H9 (cell line): ENCODE data around the gene TBPL1. TPM values are rescaled to one million over a fixed set of nuclear protein-coding genes. Genes with fewer than 3 reads are reported as not detected.

ENCODE experiments used
- DNase-seq: peaks from one replicate; pipeline ENCODE4 v3.0.0-alpha.2; 2017
- H2AFZ ChIP-seq: one replicate; pipeline ENCODE4 v1.6.1; 2013; ENCODE audit warnings: mild to moderate bottlenecking, low read length, control low read depth, moderate library complexity
- H2AK5ac ChIP-seq: 2 replicates; pipeline ENCODE4 v1.6.1; 2013; ENCODE audit warnings: low read length, control low read depth, mixed read lengths; ENCODE audit not compliant: insufficient read length
- H2BK120ac ChIP-seq: one replicate; pipeline ENCODE4 v1.6.1; 2013; ENCODE audit warnings: low read depth, mild to moderate bottlenecking, low read length, control low read depth, inconsistent platforms; ENCODE audit not compliant: poor library complexity, severe bottlenecking
- H2BK12ac ChIP-seq: 2 replicates; pipeline ENCODE4 v1.6.1; 2013; ENCODE audit warnings: low read length, control low read depth, mixed read lengths, low read depth; ENCODE audit not compliant: insufficient read length
- H2BK15ac ChIP-seq: 2 replicates; pipeline ENCODE4 v1.6.1; 2013; ENCODE audit warnings: low read depth, low read length, control low read depth
- H2BK20ac ChIP-seq: one replicate; pipeline ENCODE4 v1.6.1; 2013; ENCODE audit warnings: low read depth, mild to moderate bottlenecking, low read length, control low read depth, inconsistent platforms; ENCODE audit not compliant: poor library complexity, severe bottlenecking
- H2BK5ac ChIP-seq: 2 replicates; pipeline ENCODE4 v1.6.1; 2013; ENCODE audit warnings: low read length, control low read depth, mixed read lengths; ENCODE audit not compliant: insufficient read length
- H3K14ac ChIP-seq: 2 replicates; pipeline ENCODE4 v1.6.1; 2013; ENCODE audit warnings: low read length, control low read depth; ENCODE audit not compliant: insufficient read depth
- H3K18ac ChIP-seq: 2 replicates; pipeline ENCODE4 v1.6.1; 2013; ENCODE audit warnings: low read depth, mild to moderate bottlenecking, mixed read lengths, low read length, control low read depth; ENCODE audit not compliant: insufficient read length
- H3K23ac ChIP-seq: 2 replicates; pipeline ENCODE4 v1.6.1; 2013; ENCODE audit warnings: low read length, control low read depth, mixed read lengths, low read depth; ENCODE audit not compliant: insufficient read length
- H3K23me2 ChIP-seq: 2 replicates; pipeline ENCODE4 v1.6.1; 2013; ENCODE audit warnings: low read depth, mild to moderate bottlenecking, mixed read lengths, low read length, control low read depth; ENCODE audit not compliant: insufficient read length, poor library complexity, severe bottlenecking
- H3K27ac ChIP-seq: 2 replicates; pipeline ENCODE4 v1.5.1; 2013; ENCODE audit warnings: low read length, control low read depth, mixed read lengths, low read depth; ENCODE audit not compliant: insufficient read length
- H3K27me3 ChIP-seq: 2 replicates; pipeline ENCODE4 v1.6.1; 2013; ENCODE audit warnings: low read length, control low read depth, inconsistent platforms; ENCODE audit not compliant: insufficient read depth
- H3K4ac ChIP-seq: 2 replicates; pipeline ENCODE4 v1.6.1; 2013; ENCODE audit warnings: low read depth, mild to moderate bottlenecking, control low read depth, inconsistent platforms, low read length, moderate library complexity
- H3K4me1 ChIP-seq: 2 replicates; pipeline ENCODE4 v1.6.1; 2013; ENCODE audit warnings: low read length, control low read depth, inconsistent platforms; ENCODE audit not compliant: insufficient read depth
- H3K4me2 ChIP-seq: 2 replicates; pipeline ENCODE4 v1.6.1; 2013; ENCODE audit warnings: low read length, control low read depth, mixed read lengths; ENCODE audit not compliant: insufficient read length, insufficient read depth
- H3K56ac ChIP-seq: 2 replicates; pipeline ENCODE4 v1.6.1; 2013; ENCODE audit warnings: low read depth, mild to moderate bottlenecking, mixed read lengths, low read length, control low read depth; ENCODE audit not compliant: insufficient read length
- H3K79me1 ChIP-seq: 2 replicates; pipeline ENCODE4 v1.6.1; 2013; ENCODE audit warnings: low read depth, mild to moderate bottlenecking, moderate library complexity, low read length, control low read depth, inconsistent platforms; ENCODE audit not compliant: insufficient read depth, poor library complexity, severe bottlenecking
- H3K79me2 ChIP-seq: 2 replicates; pipeline ENCODE4 v1.6.1; 2013; ENCODE audit warnings: low read length, control low read depth, inconsistent platforms; ENCODE audit not compliant: insufficient read depth
- H3K9ac ChIP-seq: 2 replicates; pipeline ENCODE4 v1.6.1; 2013; ENCODE audit warnings: low read length, control low read depth, mixed read lengths; ENCODE audit not compliant: insufficient read length; ENCODE audit errors: extremely low read depth
- H3K9me3 ChIP-seq: one replicate; pipeline ENCODE4 v1.6.1; 2013; ENCODE audit warnings: low read depth, low read length, inconsistent platforms; ENCODE audit not compliant: control insufficient read depth
- H3T11ph ChIP-seq: one replicate; pipeline ENCODE4 v1.6.1; 2013; ENCODE audit warnings: mild to moderate bottlenecking, low read length, control low read depth, inconsistent platforms
- H4K20me1 ChIP-seq: one replicate; pipeline ENCODE4 v1.6.1; 2013; ENCODE audit not compliant: control insufficient read depth, insufficient read length, insufficient read depth
- H4K5ac ChIP-seq: 2 replicates; pipeline ENCODE4 v1.6.1; 2013; ENCODE audit warnings: low read depth, mild to moderate bottlenecking, mixed read lengths, low read length, control low read depth; ENCODE audit not compliant: insufficient read length
- H4K8ac ChIP-seq: replicated peaks from 2 replicates; pipeline ENCODE4 v1.6.1; 2013; ENCODE audit warnings: low read length, control low read depth, mixed read lengths, low read depth; ENCODE audit not compliant: insufficient read length
- H4K91ac ChIP-seq: 2 replicates; pipeline ENCODE4 v1.6.1; 2013; ENCODE audit warnings: low read depth, mild to moderate bottlenecking, moderate library complexity, mixed read lengths, low read length, control low read depth; ENCODE audit not compliant: insufficient read length
- H3K27ac Mint-ChIP-seq, 3 experiments: 2 replicates in 2 of 3; 3 replicates in 1 of 3; pipeline ENCODE4 v1.8.0; 2020 to 2021; ENCODE audit warnings: mixed read lengths in 3 of 3, mild to moderate bottlenecking in 1 of 3, moderate library complexity in 1 of 3
- H3K27me3 Mint-ChIP-seq: 2 replicates; pipeline ENCODE4 v1.8.0; 2021; ENCODE audit warnings: low read depth, mild to moderate bottlenecking, moderate library complexity, mixed read lengths
- H3K36me3 Mint-ChIP-seq, 3 experiments: 2 replicates in 2 of 3; 3 replicates in 1 of 3; pipeline ENCODE4 v1.8.0; 2020 to 2021; ENCODE audit warnings: low read depth in 3 of 3, mixed read lengths in 3 of 3; ENCODE audit not compliant: insufficient read depth in 1 of 3
- H3K4me1 Mint-ChIP-seq, 2 experiments: 2 replicates each; pipeline ENCODE4 v1.8.0; 2020; ENCODE audit warnings: mixed read lengths in 2 of 2
- H3K4me3 Mint-ChIP-seq, 2 experiments: 2 replicates in 1 of 2; 3 replicates in 1 of 2; pipeline ENCODE4 v1.8.0; 2020 to 2021; ENCODE audit warnings: mild to moderate bottlenecking in 2 of 2, mixed read lengths in 2 of 2, moderate library complexity in 1 of 2
- H3K9me3 Mint-ChIP-seq, 2 experiments: 2 replicates in 1 of 2; 3 replicates in 1 of 2; pipeline ENCODE4 v1.8.0; 2020; ENCODE audit warnings: mild to moderate bottlenecking in 2 of 2, mixed read lengths in 2 of 2, moderate library complexity in 1 of 2
- CTCF ChIP-seq: fragments of 200-600 bp; sonication (generic); conservative IDR thresholded peaks from 3 replicates; pipeline ENCODE4 v1.8.0; 2021; ENCODE audit warnings: antibody characterized with exemption, mild to moderate bottlenecking
- WGBS: extraction: QIAGEN DNeasy Blood & Tissue Kit; methylation state at CpG from one replicate; pipeline ENCODE4 v1.1.7; 2013; ENCODE audit warnings: missing lambda C conversion rate, low lambda C conversion rate, mixed read lengths; ENCODE audit not compliant: insufficient read length; ENCODE audit errors: extremely low coverage; 5-methylcytosine and 5-hydroxymethylcytosine counted together
- total RNA-seq: library from RNA; stranded (reverse); gene quantifications from 2 replicates; pipeline ENCODE4 v1.2.1, GENCODE V29; 2021

The TBPL1 gene
- total RNA-seq, 1 experiment from 2014 or later: 49.7 TPM

- no peaks in the 10 kb centered on the region for H3K9me3 ChIP-seq
- H3K9ac ChIP-seq: no peak overlapping the region
- no peak overlapping the region for H4K91ac ChIP-seq
- Mint-ChIP-seq H3K36me3 (no peaks in the 10 kb centered on the region), H3K9me3 (no peaks in the 10 kb centered on the region), H3K27me3 (no peaks in the 10 kb centered on the region), H3K4me1 (peaks cover 30 to 31% of the 10 kb centered on the region in 2 experiments), H3K27ac (peak overlapping the region in 2 of 3 experiments; percentile 20 to 66; a peak in 3 of 7 replicates), H3K4me3 (no peak overlapping the region)
- no peak overlapping the region for H3K23ac ChIP-seq
- no peak overlapping the region for H4K8ac ChIP-seq
- H2BK15ac ChIP-seq: no peak overlapping the region
- no peak overlapping the region for H3K14ac ChIP-seq
- TF ChIP-seq CTCF: peak; percentile 83
- H3K27me3 ChIP-seq: no peaks in the 10 kb centered on the region
- H2BK120ac ChIP-seq: no peak overlapping the region
- no peak overlapping the region for H2AK5ac ChIP-seq
- no peak overlapping the region for H3K56ac ChIP-seq
- H2AFZ ChIP-seq: no peak overlapping the region
- no peak overlapping the region for H3K18ac ChIP-seq
- DNase-seq: no peak
- no peak overlapping the region for H3K4me2 ChIP-seq
- no peak overlapping the region for H3K4ac ChIP-seq
- no peaks in the 10 kb centered on the region; the same call in 1 of the 2 replicates for H3K4me1 ChIP-seq
- no peaks in the 10 kb centered on the region for H4K20me1 ChIP-seq
- no peak overlapping the region for H3K27ac ChIP-seq
- H2BK20ac ChIP-seq: no peak overlapping the region
- no peak overlapping the region for H3T11ph ChIP-seq
- H2BK5ac ChIP-seq: no peak overlapping the region
- no peak overlapping the region for H2BK12ac ChIP-seq
- no peak overlapping the region for H4K5ac ChIP-seq
- H3K79me2 ChIP-seq: peaks cover 2% of the 10 kb centered on the region; the same call in 1 of the 2 replicates
- H3K79me1 ChIP-seq: peaks cover 2% of the 10 kb centered on the region
- WGBS: no CpG with 5 or more reads among the region's 4 CpGs
- no peaks in the 10 kb centered on the region for H3K23me2 ChIP-seq
Observed at GRCh38 chr6:133973109-133973971, 20.3 kb downstream of the TBPL1 start.
